Bone marrow (tissue), 2 donors: ENCODE data around the gene POGZ.

Experiments used
- DNase-seq, 2 donors: peaks; one replicate each; lab custom pipeline; 2025; lab: John Stamatoyannopoulos, UW

Gene POGZ

DNA sequence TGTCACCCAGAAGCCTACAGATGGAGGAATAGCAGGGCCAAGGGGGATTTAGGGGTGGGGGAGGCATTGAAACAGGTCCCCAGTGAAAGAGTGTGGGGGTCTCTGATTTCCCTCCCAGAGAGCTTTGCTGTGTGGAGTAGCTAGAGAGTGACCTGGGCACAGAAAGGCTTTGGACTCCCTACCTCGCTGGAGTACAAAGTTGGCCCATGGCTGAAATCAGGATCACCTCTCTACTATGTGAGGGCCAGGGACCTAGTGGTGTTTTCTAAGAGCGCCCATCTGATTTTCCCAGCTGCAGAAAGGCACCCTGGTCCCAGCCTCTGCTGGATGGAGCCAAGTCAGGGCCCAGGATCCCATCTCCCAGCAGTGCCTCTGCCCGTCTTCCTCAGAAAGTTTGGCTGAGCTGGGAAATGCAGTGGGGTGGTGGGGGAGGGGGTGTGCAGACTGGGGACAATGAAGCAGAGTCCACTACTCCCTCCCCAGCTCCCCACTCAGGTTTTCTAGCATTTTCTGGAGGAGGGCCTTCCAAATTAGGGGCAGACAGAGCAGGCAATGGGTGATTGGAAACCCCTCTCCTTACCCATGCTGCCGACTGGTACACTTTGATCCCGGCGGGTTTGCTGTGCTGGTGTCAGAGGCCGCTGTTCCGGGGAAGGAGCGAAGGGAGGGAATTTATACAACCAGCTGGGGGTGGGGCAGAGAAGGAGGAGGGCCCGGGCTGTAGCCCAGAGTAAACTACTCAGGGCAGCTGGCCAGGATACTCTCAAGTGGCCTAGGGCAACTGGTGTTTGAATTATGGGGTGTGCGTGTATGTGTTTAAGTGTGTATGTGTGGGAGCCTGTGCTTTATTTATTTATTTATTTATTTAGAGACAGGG, 87.0 kb downstream of the POGZ start, which contains the start of gene SELENBP1:
TSS of gene SELENBP1 (minus strand) at position 648 of the 877 bp plus-strand sequence. CDS start at position 584, 64 bp downstream.
- no peak for DNase-seq

DNA sequence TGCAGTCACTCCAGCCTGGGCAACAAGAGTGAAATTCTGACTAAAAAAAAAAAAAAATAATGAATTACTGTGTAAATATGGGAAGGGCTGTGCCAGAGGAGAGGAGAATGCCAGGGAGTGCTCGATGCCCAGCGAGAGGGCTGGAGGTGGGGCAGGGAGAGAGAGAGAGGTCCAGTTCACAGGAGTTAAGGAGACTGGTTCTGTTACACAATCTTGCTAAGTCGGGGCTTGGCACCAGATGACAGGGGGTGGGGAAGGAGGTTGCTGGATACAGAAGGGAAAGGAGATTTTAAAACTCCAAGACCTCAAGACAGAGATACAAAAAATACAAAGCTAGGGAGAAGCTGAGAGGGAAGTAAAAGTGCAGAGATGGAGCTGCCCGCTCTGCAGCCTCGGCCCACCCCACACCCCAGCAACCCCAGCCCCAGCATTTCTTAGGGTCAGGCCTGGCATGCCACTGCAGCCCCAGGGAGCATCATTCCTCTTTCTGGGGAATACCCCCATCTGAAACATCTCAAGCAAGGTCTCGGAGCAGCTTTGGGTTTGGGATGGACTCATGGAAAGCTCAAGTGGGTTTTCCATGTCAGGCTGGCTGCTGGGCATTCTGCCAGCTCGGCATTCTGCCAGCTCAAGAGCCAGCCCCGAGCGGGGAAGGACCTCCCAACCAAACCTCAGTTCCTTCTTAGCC, 87.8 kb downstream of the POGZ start:
- DNase-seq: no peak

DNA sequence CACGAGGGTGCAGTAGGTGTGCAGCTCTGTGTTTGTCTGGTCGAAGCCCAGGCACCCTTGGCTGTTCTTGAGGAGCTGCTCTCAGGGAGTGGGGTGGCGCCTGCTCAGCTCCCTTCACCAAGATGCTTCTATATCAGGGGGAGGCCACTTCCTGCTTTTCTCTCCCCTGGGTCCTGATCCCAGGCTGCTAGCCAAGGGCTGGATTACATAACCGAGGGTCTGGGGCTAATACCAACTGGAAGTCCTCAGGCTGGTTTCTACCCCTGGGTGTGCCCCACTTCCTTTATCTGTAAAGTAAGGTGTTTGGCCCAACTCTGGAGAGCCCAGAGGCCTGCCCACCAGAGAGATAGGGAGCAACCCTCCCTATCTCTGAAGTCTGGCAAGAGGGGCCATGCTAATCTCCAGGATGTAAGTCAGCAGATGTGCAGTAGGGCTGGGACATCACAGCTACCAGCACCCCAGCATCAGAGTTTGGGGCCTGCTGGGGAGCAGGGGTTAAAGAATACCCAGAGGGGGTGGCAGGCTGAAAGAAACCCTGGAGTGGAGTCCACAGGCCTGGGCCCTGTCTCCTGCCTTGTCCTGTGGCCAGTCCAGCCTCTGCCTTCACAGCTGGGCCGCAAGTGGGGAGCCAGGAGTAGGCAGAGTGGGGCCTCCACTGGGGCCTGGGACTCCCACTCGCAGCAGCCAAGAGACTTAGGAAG, 88.9 kb downstream of the POGZ start:
- no peak for DNase-seq

DNA sequence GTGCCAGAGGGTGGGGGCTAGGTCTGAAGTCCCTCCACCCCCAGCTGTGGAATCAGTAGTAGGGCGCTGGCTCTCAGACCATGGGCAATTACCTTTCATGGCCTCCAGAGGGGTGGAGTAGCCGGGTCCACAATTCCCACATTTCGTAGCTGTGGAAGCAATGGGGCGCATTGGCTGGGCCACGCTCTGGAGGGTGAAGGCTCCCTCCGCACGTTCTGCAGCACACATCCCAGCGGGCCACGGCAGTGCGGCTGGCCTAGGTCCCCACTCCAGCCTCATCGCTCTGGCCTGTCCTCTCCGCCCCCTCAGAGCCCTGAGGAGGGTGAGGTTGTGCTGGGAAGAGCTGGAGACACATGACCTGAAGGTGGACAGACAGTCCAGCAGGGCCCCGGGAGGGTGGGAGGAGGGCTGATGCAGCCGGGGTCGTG, 89.7 kb downstream of the POGZ start:
- no peak for DNase-seq

DNA sequence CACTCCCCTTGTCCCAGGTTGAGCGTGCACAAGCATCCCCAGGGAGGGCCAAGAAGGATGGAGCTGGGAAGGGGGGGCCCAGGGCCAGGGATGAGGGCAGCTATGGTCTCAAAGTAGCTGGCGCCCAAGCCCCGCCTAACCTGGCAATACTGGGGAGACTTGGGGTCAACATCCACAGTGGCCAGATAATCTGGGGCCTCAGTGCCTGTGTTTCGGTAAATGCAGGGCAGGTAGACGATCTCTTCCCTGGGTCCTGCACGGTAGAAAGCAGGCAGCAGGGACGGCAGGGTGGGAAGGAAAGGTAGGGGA, 90.0 kb downstream of the POGZ start:
- DNase-seq: no peak

DNA sequence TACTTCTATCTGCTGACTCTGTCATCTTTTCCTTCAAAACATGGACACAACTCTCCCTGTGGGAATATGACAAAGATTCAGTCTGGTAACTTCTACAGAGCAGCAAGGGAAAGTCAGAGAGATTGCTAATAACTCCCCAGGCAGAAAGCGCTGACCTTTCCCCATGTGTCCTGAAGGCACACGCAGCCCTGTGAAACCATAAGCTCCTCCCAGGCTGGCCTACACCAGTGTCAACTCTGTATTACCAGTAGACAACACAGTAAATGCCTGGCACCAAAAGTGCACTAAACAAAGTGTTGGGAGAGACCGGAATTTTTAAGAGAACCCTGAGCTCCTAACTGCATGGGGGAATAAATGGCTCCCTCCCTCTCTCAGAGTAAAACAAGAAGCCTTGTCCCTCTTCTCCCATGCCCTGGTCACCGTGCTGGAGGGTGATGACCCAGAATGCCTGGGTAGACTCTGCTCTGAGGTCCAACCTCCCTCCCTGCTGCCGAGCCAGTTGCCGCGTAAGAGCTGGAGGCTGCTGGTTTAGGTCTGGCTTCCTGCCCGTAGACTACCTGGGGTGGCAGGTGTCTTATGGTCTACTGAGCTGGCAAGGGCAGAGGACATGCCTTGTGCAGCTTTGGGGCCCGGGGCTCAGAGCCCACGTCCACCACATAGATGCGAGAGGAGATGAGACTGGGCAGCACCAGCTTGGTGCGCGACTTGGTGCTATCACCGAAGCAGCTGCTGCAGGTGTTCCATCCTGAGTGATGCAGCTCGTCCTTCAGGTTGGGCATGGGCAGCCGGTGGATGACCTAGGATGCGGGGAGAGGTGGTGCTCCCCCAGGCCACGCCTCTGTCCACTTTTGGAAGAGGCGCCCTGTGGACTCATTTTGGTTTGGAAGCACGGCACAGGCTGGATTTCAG, 90.6 kb downstream of the POGZ start:
- DNase-seq: no peak

DNA sequence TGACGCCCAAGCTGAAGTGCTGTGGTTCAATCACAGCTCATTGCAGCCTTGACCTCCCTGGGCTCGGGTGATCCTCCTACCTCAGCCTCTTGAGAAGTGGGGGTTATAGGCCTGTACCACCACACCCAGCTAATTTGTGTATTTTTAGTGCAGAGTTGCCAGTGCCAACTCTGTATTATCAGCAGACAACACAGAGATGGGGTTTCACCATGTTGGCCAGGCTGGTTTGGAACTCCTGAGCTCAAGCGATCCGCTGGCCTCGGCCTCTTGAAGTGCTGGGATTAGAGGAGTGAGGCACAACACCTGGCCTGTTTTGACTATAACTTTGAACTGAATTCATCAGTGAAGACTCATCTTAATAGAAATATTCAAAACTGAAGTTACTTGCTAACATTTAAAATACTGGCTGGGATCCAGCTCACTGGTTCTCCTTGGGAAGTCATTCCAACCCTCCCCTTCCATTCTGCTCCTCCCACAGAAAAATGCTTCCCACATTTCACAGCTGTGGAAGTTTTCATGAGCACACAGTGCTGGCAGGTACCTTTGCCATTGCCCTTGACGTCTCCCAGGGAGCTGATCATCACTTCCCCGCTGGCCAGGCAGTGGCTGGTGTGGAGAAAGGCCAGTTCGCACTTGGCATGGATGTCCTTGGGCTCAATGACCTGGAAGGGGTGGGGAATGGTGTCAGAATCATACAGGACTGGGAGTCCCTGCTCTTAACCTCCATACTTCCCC, 91.5 kb downstream of the POGZ start:
- no peak for DNase-seq

DNA sequence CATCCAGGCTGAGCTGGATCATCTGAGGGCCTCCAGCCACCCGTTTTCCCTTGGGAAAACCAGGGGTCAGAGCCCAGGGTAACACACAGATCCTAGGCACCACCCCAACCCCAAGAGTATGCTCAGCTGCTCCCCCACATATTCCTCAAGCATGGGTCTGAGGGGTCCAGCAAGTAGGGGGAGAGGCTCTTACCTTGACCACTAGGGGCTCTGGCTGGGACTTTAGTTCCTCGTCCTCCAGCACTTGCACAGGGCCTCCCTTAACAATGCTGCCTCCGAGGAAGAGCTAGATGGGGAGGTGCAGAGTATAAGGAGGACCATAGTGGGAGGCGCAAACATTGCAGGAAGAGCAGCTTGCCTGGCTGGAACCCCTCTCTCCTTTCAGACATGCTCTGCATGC, 94.3 kb downstream of the POGZ start:
- no peak for DNase-seq

DNA sequence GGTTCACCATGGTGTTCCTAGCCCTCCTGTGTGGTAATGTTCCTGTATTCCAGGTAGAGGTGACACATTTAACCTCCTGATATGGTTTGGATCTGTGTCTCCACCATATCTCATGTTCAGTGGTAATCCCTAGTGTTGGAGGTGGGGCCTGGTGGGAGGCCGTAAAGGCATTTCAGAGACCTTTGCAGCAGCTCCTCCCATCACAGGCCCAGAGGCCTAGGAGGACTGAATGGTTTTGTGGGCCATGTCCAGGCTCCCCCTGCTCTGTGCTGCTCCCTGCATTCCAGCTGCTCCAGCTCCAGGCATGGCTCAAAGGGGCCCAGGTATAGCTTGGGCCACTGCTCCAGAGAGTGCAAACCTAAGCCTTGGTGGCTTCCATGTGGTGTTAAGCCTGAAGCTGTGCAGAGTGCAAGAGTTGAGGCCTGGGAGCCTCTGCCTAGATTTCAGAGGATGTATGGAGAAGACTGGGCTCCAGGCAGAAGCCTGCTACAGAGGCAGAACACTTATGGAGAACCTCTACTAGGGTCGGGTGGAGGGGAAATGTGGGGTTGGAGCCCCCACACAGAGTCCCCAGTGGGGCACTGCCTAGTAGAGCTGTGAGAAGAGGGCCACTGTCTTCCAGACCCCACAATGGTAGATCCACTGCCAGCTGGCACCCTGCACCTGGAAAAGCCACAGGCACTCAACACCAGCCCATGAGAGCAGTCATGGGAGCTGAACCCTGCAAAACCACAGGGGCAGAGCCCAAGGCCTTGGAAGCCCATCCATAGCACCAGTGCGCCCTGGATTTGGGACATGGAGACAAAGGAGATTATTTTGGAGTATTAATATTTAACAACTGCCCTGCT, 96.8 kb downstream of the POGZ start:
- no peak for DNase-seq

DNA sequence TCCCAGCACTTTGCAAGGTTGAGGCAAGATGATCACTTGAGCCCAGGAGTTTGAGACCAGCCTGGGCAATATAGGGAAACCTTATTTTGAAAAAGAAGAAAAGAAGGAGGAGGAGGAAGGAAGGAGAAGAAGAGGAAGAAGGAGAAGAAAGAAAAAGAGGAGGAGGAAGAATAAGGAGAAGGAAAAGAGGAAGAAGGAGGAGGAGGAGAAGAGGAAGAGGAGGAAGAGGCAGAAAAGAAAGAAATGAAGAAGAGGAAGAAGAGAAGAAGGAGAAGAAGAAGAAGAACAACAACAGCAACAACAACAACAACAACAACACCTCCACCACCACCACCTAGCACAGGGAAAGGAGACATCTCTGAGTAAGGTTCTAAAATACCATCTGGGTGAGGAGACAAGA, 97.4 kb downstream of the POGZ start:
- DNase-seq: no peak

DNA sequence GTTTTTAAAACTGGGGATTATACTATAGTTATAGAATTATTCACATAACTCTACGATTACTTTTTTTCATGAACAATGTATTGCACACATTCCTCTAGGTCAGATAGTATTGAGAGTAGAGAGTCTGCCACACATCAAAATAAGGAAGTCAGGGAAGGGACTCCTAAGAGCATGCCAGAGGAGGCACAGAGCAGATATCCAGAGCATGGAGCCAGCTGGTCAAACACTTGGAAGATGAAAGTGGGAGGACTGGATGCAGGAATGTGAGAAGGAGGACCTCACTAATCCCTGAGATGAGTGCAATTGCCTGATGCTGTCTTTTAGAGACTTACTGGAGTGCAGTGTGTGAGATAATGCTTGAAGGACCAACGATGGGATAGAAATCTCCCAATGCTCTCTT, 102.6 kb downstream of the POGZ start:
- DNase-seq: no peak
